Activated T-helper 9 cell treated with anti-CD3 and anti-CD28 coated beads, Interleukin-2, amount 50 U/mL, for 16 hours (primary cell): ENCODE measurements around the gene ANAPC7.
"Not testable (repeated sequence)": the region's sequence is repeated elsewhere in the genome, so short reads cannot be mapped to it uniquely, and the experiment has no call there.

Source experiments
- DNase-seq: peaks from one replicate; pipeline ENCODE4 v3.0.0-alpha.2; 2020; ENCODE audit warnings: low read depth

The ANAPC7 gene

GRCh38 chr12:110348431-110349059 lies 55.0 kb downstream of the ANAPC7 start:
- DNase-seq, result no peak

GRCh38 chr12:110347767-110348166 lies 55.7 kb downstream of the ANAPC7 start:
- DNase-seq, result no peak

- no peak for DNase-seq
These were observed 57.5 kb downstream of the ANAPC7 start for GRCh38 chr12:110345963-110346362.

- DNase-seq, result no peak
These were observed 58.3 kb downstream of the ANAPC7 start for GRCh38 chr12:110345176-110345661.

GRCh38 chr12:110344657-110345056 lies 58.9 kb downstream of the ANAPC7 start:
- DNase-seq, result no peak

GRCh38 chr12:110343736-110344555 lies 59.6 kb downstream of the ANAPC7 start:
- DNase-seq, result no peak

- no peak for DNase-seq
These were observed 60.4 kb downstream of the ANAPC7 start for GRCh38 chr12:110343114-110343513.

- no peak for DNase-seq
These were observed 61.4 kb downstream of the ANAPC7 start for GRCh38 chr12:110342157-110342556.

GRCh38 chr12:110340706-110341105 lies 62.8 kb downstream of the ANAPC7 start:
- DNase-seq, result no peak

GRCh38 chr12:110340261-110340660 lies 63.2 kb downstream of the ANAPC7 start:
- not testable (repeated sequence) for DNase-seq

- DNase-seq, result no peak
These were observed 64.1 kb downstream of the ANAPC7 start for GRCh38 chr12:110339184-110339952.

GRCh38 chr12:110338754-110339153 lies 64.8 kb downstream of the ANAPC7 start:
- no peak for DNase-seq

GRCh38 chr12:110337912-110338710 lies 65.4 kb downstream of the ANAPC7 start:
- no peak for DNase-seq

- no peak for DNase-seq
These were observed 67.9 kb downstream of the ANAPC7 start for GRCh38 chr12:110335481-110336045.

GRCh38 chr12:110333201-110333600 lies 70.3 kb downstream of the ANAPC7 start:
- no peak for DNase-seq

- DNase-seq, result no peak
These were observed 73.0 kb downstream of the ANAPC7 start for GRCh38 chr12:110330544-110330943.

- DNase-seq, result no peak
These were observed 73.4 kb downstream of the ANAPC7 start for GRCh38 chr12:110330124-110330523.

- DNase-seq, result no peak
These were observed 73.8 kb downstream of the ANAPC7 start for GRCh38 chr12:110329710-110330109.
